ENCODE measurements around the gene TSKU. TPM values are rescaled to one million over a fixed set of nuclear protein-coding genes. Genes with fewer than 3 reads are reported as not detected.
"Not testable (repeated sequence)": the region's sequence is repeated elsewhere in the genome, so short reads cannot be mapped to it uniquely, and the experiment has no call there.

TSKU gene
- total RNA-seq, 1 donor from 2014 or later, result 29.9 TPM

- Mint-ChIP-seq H3K4me1 (ENCODE audit: unreplicated experiment) (peaks cover 22% of the 10 kb centered on the region), H3K36me3 (ENCODE audit: low read depth, unreplicated experiment) (peaks cover 31% of the 10 kb centered on the region), H3K27me3 (ENCODE audit: unreplicated experiment) (peaks cover 10% of the 10 kb centered on the region), H3K9me3 (ENCODE audit: unreplicated experiment) (peaks cover 20% of the 10 kb centered on the region), H3K4me3 (ENCODE audit: unreplicated experiment) (no peak overlapping the region), H3K27ac (ENCODE audit: unreplicated experiment) (no peak overlapping the region)
- no peak for TF ChIP-seq CTCF (IDR thresholded peaks at IDR 0.05; ENCODE audit: unreplicated experiment)
- DNase-seq (ENCODE audit: low spot score), result no peak
These were observed 37.0 kb downstream of the TSKU start for GRCh38 chr11:76820184-76820566.

GRCh38 chr11:76821396-76821795, 38.2 kb downstream of the TSKU start:
- H3K27ac Mint-ChIP-seq (ENCODE audit: unreplicated experiment); H3K4me3 Mint-ChIP-seq (ENCODE audit: unreplicated experiment); DNase-seq (ENCODE audit: low spot score): not testable (repeated sequence)
- peaks cover 28% of the 10 kb centered on the region for H3K36me3 Mint-ChIP-seq (ENCODE audit: low read depth, unreplicated experiment)
- H3K27me3 Mint-ChIP-seq (ENCODE audit: unreplicated experiment), result peaks cover 10% of the 10 kb centered on the region
- peaks cover 20% of the 10 kb centered on the region for H3K9me3 Mint-ChIP-seq (ENCODE audit: unreplicated experiment)
- peaks cover 29% of the 10 kb centered on the region for H3K4me1 Mint-ChIP-seq (ENCODE audit: unreplicated experiment)

GRCh38 chr11:76822406-76822805, 39.2 kb downstream of the TSKU start:
- Mint-ChIP-seq H3K36me3 (ENCODE audit: low read depth, unreplicated experiment) (peaks cover 27% of the 10 kb centered on the region), H3K27me3 (ENCODE audit: unreplicated experiment) (peaks cover 11% of the 10 kb centered on the region), H3K4me1 (ENCODE audit: unreplicated experiment) (peaks cover 30% of the 10 kb centered on the region), H3K4me3 (ENCODE audit: unreplicated experiment) (no peak overlapping the region), H3K9me3 (ENCODE audit: unreplicated experiment) (peaks cover 20% of the 10 kb centered on the region), H3K27ac (ENCODE audit: unreplicated experiment) (peak overlapping the region; percentile 58)
- TF ChIP-seq CTCF (IDR thresholded peaks at IDR 0.05; ENCODE audit: unreplicated experiment), result no peak
- DNase-seq (ENCODE audit: low spot score), result no peak

- peak; percentile 58 for DNase-seq (ENCODE audit: low spot score)
- peak overlapping the region; percentile 99 for H3K27ac Mint-ChIP-seq (ENCODE audit: unreplicated experiment)
- H3K36me3 Mint-ChIP-seq (ENCODE audit: low read depth, unreplicated experiment), result peaks cover 27% of the 10 kb centered on the region
- peaks cover 30% of the 10 kb centered on the region for H3K4me1 Mint-ChIP-seq (ENCODE audit: unreplicated experiment)
- no peak for TF ChIP-seq CTCF (IDR thresholded peaks at IDR 0.05; ENCODE audit: unreplicated experiment)
- H3K27me3 Mint-ChIP-seq (ENCODE audit: unreplicated experiment), result peaks cover 11% of the 10 kb centered on the region
- H3K4me3 Mint-ChIP-seq (ENCODE audit: unreplicated experiment), result peak overlapping the region; percentile 34
- peaks cover 20% of the 10 kb centered on the region for H3K9me3 Mint-ChIP-seq (ENCODE audit: unreplicated experiment)
These were observed 40.4 kb downstream of the TSKU start for GRCh38 chr11:76823481-76824028.

- peaks cover 30% of the 10 kb centered on the region for H3K4me1 Mint-ChIP-seq (ENCODE audit: unreplicated experiment)
- peaks cover 27% of the 10 kb centered on the region for H3K36me3 Mint-ChIP-seq (ENCODE audit: low read depth, unreplicated experiment)
- H3K27me3 Mint-ChIP-seq (ENCODE audit: unreplicated experiment), result peaks cover 11% of the 10 kb centered on the region
- H3K27ac Mint-ChIP-seq (ENCODE audit: unreplicated experiment), result peak overlapping the region; percentile 99
- no peak for TF ChIP-seq CTCF (IDR thresholded peaks at IDR 0.05; ENCODE audit: unreplicated experiment)
- peak overlapping the region; percentile 34 for H3K4me3 Mint-ChIP-seq (ENCODE audit: unreplicated experiment)
- no peak for DNase-seq (ENCODE audit: low spot score)
- peaks cover 20% of the 10 kb centered on the region for H3K9me3 Mint-ChIP-seq (ENCODE audit: unreplicated experiment)
These were observed 41.2 kb downstream of the TSKU start for GRCh38 chr11:76824083-76824939.

All from endothelial cell (in vitro differentiated cells).